HepG2 (cell line): ENCODE data around the gene MBD3L2B. TPM values are rescaled to one million over a fixed set of nuclear protein-coding genes. Genes with fewer than 3 reads are reported as not detected.

ENCODE experiments used
- ADNP ChIP-seq: sonication (generic); formaldehyde crosslinking; IDR thresholded peaks from 2 replicates; pipeline ENCODE4 v1.4.0; 2020; ENCODE audit warnings: missing genetic modification reagents
- EHMT2 ChIP-seq: fragments of 200-600 bp; sonication (generic); IDR thresholded peaks from 2 replicates; pipeline ENCODE4 v1.7.0; 2017; ENCODE audit warnings: antibody characterized with exemption, low read depth, low read length, borderline replicate concordance
- HINFP ChIP-seq: sonication (generic); formaldehyde crosslinking; IDR thresholded peaks from 2 replicates; pipeline ENCODE4 v1.4.0; 2020; ENCODE audit warnings: low read depth, mild to moderate bottlenecking, missing genetic modification reagents
- KLF12 ChIP-seq: sonication (generic); formaldehyde crosslinking; IDR thresholded peaks from 2 replicates; pipeline ENCODE4 v1.4.0; 2020; ENCODE audit warnings: missing genetic modification reagents, borderline replicate concordance
- MTERF4 ChIP-seq: sonication (generic); formaldehyde crosslinking; IDR thresholded peaks from 2 replicates; pipeline ENCODE4 v1.8.0; 2023; ENCODE audit warnings: mild to moderate bottlenecking, missing genetic modification reagents
- POLR2AphosphoS2 ChIP-seq: IDR thresholded peaks from 2 replicates; pipeline ENCODE4 v1.6.1; 2011; ENCODE audit warnings: low read depth, low read length, improper control_type of control experiment
- PRDM4 ChIP-seq: sonication (generic); formaldehyde crosslinking; IDR thresholded peaks from 2 replicates; pipeline ENCODE4 v1.9.0; 2021; ENCODE audit warnings: missing genetic modification reagents, borderline replicate concordance
- ZNF30 ChIP-seq: sonication (generic); formaldehyde crosslinking; IDR thresholded peaks from 2 replicates; pipeline ENCODE4 v1.5.0; 2020; ENCODE audit warnings: mild to moderate bottlenecking, missing genetic modification reagents
- ZNF337 ChIP-seq: sonication (generic); formaldehyde crosslinking; IDR thresholded peaks from 2 replicates; pipeline ENCODE4 v1.5.1; 2020; ENCODE audit warnings: missing genetic modification reagents, low read depth, mild to moderate bottlenecking, borderline replicate concordance
- ZNF513 ChIP-seq: sonication (generic); formaldehyde crosslinking; conservative IDR thresholded peaks from 2 replicates; pipeline ENCODE4 v1.5.0; 2020; ENCODE audit warnings: missing genetic modification reagents
- ZNF530 ChIP-seq: sonication (generic); formaldehyde crosslinking; IDR thresholded peaks from 2 replicates; pipeline ENCODE4 v1.5.0; 2020; ENCODE audit warnings: low read depth, mild to moderate bottlenecking, missing genetic modification reagents
- ZNF574 ChIP-seq: sonication (generic); formaldehyde crosslinking; IDR thresholded peaks from 2 replicates; pipeline ENCODE4 v1.4.0; 2020; ENCODE audit warnings: missing genetic modification reagents
- ZNF614 ChIP-seq: IDR thresholded peaks from 2 replicates; pipeline ENCODE4 v1.6.1; 2018; ENCODE audit warnings: missing biosample characterization, missing genetic modification reagents, inconsistent platforms, borderline replicate concordance
- ZNF773 ChIP-seq: sonication (generic); formaldehyde crosslinking; IDR thresholded peaks from 2 replicates; pipeline ENCODE4 v1.4.0; 2020; ENCODE audit warnings: missing genetic modification reagents, borderline replicate concordance
- polyA plus RNA-seq, 8 experiments: library from polyadenylated mRNA; depleted of rRNA in 3 of 8; stranded (reverse) in 7 of 8; unstranded in 1 of 8; fragments of >200 nt; fragmentation: Illumina TruSeq in 4 of 8; extraction: Trizol in 4 of 8; gene quantifications; 2 replicates each; pipeline versions ENCODE4 v1.2.1 to v1.2.3, GENCODE V29; 2011 to 2016; ENCODE audit warnings: low read depth in 4 of 8, missing spikeins in 1 of 8, mixed read lengths in 1 of 8; ENCODE audit not compliant: insufficient read depth in 1 of 8
- total RNA-seq, 5 experiments: library from RNA; depleted of rRNA; stranded (reverse); fragments of >200 nt; fragmentation: Illumina TruSeq; extraction: Trizol; gene quantifications; 2 replicates each; pipeline ENCODE4 v1.2.3, GENCODE V29; 2016; ENCODE audit warnings: low read depth in 1 of 5

Gene MBD3L2B
- total and polyA plus RNA-seq, 2 of the 13 experiments (the other 11 are each of a cell fraction or from before 2014, with no cell fraction given), result not detected

GRCh38 chr19:7069042-7069903 is 48.0 kb upstream of the MBD3L2B start, which contains the start of gene ZNF557 (continued):
- peak; percentile 88 for TF ChIP-seq ZNF574 (CRISPR knock-in tag)
- TF ChIP-seq ZNF773 (CRISPR knock-in tag), result 0 out of 2 replicates have a peak, but pooled peaks have one; percentile 52
- no peak for TF ChIP-seq ZNF614 (CRISPR knock-in tag)
- TF ChIP-seq HINFP (CRISPR knock-in tag), result no peak
- 0 out of 2 replicates have a peak, but pooled peaks have one; percentile 12 for TF ChIP-seq MTERF4
- no peak for TF ChIP-seq ZNF530 (CRISPR knock-in tag)
- no peak for TF ChIP-seq ZNF513
- TF ChIP-seq PRDM4 (CRISPR knock-in tag), result no peak
- TF ChIP-seq EHMT2, result no peak
- TF ChIP-seq ZNF30 (CRISPR knock-in tag), result no peak
- TF ChIP-seq KLF12 (CRISPR knock-in tag), result 0 out of 2 replicates have a peak, but pooled peaks have one; percentile 66
- TF ChIP-seq POLR2AphosphoS2, result no peak
- TF ChIP-seq ADNP (CRISPR knock-in tag), result no peak
- TF ChIP-seq ZNF337 (CRISPR knock-in tag), result 0 out of 2 replicates have a peak, but pooled peaks have one; percentile 70
